ENCODE measurements around the gene KCNN3.

KCNN3 gene

DNA sequence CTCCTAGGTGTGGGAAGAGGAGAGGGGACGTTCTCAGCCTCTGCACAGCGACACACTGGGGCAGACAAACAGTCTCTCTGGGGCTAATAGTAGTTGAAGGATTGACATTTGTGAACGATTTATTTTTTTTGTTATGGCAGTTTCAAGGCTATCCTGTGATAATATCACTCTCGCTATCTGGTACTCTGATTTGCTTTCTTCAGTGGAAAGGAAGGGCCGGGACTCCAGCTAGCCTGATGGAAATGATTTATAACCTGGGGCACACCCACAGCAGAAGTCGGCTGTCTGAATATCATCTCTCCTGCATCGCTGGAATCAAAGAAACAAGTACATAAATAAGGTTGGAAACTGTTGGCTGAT is 122.7 kb downstream of the KCNN3 start:
- Histone ChIP-seq H3K36me3 (replicated peaks; ENCODE audit: insufficient read depth, low read length) (no peaks in the 10 kb centered on the region), H3K4me2 (ENCODE audit: low read depth, low read length) (peak overlapping the region; percentile 86), H3F3A (ENCODE audit: insufficient read depth, low read length) (peaks cover 33% of the 10 kb centered on the region), H3K27ac (ENCODE audit: low read length) (peak overlapping the region; percentile 52; the same call in 1 of the 2 replicates), H3K9me3 (replicated peaks; ENCODE audit: insufficient read depth, low read length) (no peaks in the 10 kb centered on the region), H3K9ac (ENCODE audit: low read length) (peak overlapping the region; percentile 17; the same call in 1 of the 2 replicates), H4K20me1 (ENCODE audit: insufficient read depth, low read length) (no peaks in the 10 kb centered on the region; the same call in 1 of the 2 replicates), H3K4me1 (ENCODE audit: low read length) (peaks cover 53% of the 10 kb centered on the region), H2AFZ (ENCODE audit: low read length) (no peak overlapping the region), H3K79me2 (ENCODE audit: low read length) (0 out of 2 replicates have a peak, but pooled peaks cover 8% of the 10 kb centered on the region), H3K4me3 (ENCODE audit: low read length) (peak overlapping the region; percentile 29), H3K27me3 (replicated peaks; ENCODE audit: insufficient read depth, low read length) (0 out of 2 replicates have a peak, but pooled peaks cover 5% of the 10 kb centered on the region), H3K9me2 (replicated peaks; ENCODE audit: insufficient read depth, low read length) (no peaks in the 10 kb centered on the region)
- TF ChIP-seq EZH2 (optimal IDR thresholded peaks at IDR 0.05; ENCODE audit: low read depth, low read length) (no peak), EZH2phosphoT487 (IDR thresholded peaks at IDR 0.05; ENCODE audit: low read length) (no peak)
- TF ChIP-seq, protein P1, sequence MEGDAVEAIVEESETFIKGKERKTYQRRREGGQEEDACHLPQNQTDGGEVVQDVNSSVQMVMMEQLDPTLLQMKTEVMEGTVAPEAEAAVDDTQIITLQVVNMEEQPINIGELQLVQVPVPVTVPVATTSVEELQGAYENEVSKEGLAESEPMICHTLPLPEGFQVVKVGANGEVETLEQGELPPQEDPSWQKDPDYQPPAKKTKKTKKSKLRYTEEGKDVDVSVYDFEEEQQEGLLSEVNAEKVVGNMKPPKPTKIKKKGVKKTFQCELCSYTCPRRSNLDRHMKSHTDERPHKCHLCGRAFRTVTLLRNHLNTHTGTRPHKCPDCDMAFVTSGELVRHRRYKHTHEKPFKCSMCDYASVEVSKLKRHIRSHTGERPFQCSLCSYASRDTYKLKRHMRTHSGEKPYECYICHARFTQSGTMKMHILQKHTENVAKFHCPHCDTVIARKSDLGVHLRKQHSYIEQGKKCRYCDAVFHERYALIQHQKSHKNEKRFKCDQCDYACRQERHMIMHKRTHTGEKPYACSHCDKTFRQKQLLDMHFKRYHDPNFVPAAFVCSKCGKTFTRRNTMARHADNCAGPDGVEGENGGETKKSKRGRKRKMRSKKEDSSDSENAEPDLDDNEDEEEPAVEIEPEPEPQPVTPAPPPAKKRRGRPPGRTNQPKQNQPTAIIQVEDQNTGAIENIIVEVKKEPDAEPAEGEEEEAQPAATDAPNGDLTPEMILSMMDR (IDR thresholded peaks at IDR 0.05; ENCODE audit: low read length): no peak
- no peak for DNase-seq

DNA sequence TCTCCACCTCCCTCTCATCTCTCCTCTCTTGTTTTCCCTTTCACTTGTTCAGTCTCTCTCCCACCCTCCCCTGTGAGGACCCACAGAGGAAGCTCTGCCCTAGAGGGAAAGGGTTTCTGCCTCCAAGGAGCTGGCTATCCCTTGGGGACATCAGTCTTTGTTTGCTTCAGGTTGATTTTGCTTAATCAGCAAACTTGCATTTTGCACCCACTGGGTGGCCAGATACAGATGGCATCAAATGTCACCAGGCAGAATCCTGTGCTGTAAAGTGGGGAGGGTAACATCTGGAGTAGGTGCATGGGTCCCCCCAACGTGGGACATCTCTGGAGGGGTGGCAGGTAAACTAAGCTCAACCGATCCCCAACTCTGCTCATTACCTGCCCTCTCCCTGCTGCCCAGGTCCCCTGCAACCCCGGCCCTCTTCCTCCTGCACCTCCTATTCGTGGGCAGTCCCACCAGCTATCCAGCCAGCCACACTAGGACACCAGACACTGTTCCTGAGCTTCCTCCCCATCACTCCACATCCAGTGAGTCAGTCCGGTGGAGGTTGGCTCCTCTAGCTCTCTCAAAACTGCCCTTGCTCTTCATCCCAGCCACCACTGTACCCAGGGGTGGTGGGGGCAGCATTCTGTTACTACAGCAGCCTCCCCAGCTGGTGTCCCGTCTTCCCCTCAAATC is 123.3 kb downstream of the KCNN3 start:
- Histone ChIP-seq H3K79me2 (ENCODE audit: low read length) (0 out of 2 replicates have a peak, but pooled peaks cover 8% of the 10 kb centered on the region), H4K20me1 (ENCODE audit: insufficient read depth, low read length) (no peaks in the 10 kb centered on the region; the same call in 1 of the 2 replicates), H3K9me2 (replicated peaks; ENCODE audit: insufficient read depth, low read length) (no peaks in the 10 kb centered on the region), H3K4me2 (ENCODE audit: low read depth, low read length) (no peak overlapping the region), H3K4me3 (ENCODE audit: low read length) (no peak overlapping the region), H3F3A (ENCODE audit: insufficient read depth, low read length) (peaks cover 33% of the 10 kb centered on the region), H3K27ac (ENCODE audit: low read length) (no peak overlapping the region), H3K9me3 (replicated peaks; ENCODE audit: insufficient read depth, low read length) (no peaks in the 10 kb centered on the region), H3K4me1 (ENCODE audit: low read length) (peaks cover 52% of the 10 kb centered on the region), H3K27me3 (replicated peaks; ENCODE audit: insufficient read depth, low read length) (0 out of 2 replicates have a peak, but pooled peaks cover 5% of the 10 kb centered on the region), H2AFZ (ENCODE audit: low read length) (no peak overlapping the region), H3K9ac (ENCODE audit: low read length) (no peak overlapping the region), H3K36me3 (replicated peaks; ENCODE audit: insufficient read depth, low read length) (no peaks in the 10 kb centered on the region)
- TF ChIP-seq, protein P1 (IDR thresholded peaks at IDR 0.05; ENCODE audit: low read length): no peak
- TF ChIP-seq EZH2 (optimal IDR thresholded peaks at IDR 0.05; ENCODE audit: low read depth, low read length): no peak
- no peak for TF ChIP-seq EZH2phosphoT487 (IDR thresholded peaks at IDR 0.05; ENCODE audit: low read length)
- no peak for DNase-seq

DNA sequence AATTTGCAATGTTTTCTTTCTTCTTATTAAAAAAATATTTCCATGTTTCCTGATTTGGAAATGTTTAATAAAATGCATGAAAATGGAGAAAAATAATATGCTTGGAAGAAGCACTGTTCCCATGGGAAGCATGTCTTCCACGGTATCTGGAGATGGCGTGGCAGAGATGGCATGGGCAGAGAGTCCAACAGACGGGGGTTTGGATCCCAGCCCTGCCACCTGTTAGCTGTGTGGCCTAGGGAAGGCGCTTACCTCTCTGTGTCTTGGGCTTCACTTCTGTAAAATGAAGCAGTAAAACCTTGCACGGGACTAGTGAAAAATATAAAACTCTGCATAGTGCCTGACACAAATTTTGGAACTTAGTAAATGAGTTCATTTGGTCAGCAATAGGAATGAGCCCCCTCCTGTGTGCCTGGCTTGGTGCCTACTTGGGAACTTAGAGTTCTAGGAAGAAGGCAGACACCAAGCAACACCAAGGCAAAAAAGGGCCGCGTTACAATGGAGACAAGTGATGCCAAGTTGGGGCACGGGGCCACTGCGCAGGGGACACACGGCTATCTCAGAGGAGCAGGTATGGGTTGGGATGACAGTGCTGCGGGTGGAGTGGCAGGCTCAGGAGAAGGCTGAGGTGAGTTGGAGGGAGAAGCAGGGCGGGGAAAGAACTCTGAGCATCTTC is 124.2 kb downstream of the KCNN3 start:
- Histone ChIP-seq H3K4me1 (ENCODE audit: low read length) (peaks cover 48% of the 10 kb centered on the region), H3K27ac (ENCODE audit: low read length) (no peak overlapping the region), H4K20me1 (ENCODE audit: insufficient read depth, low read length) (no peaks in the 10 kb centered on the region; the same call in 1 of the 2 replicates), H3K27me3 (replicated peaks; ENCODE audit: insufficient read depth, low read length) (0 out of 2 replicates have a peak, but pooled peaks cover 5% of the 10 kb centered on the region), H3K9me2 (replicated peaks; ENCODE audit: insufficient read depth, low read length) (no peaks in the 10 kb centered on the region), H3K9ac (ENCODE audit: low read length) (no peak overlapping the region), H3K79me2 (ENCODE audit: low read length) (0 out of 2 replicates have a peak, but pooled peaks cover 8% of the 10 kb centered on the region), H2AFZ (ENCODE audit: low read length) (no peak overlapping the region), H3K9me3 (replicated peaks; ENCODE audit: insufficient read depth, low read length) (no peaks in the 10 kb centered on the region), H3K4me2 (ENCODE audit: low read depth, low read length) (0 out of 2 replicates have a peak overlapping the region, but pooled peaks have one; percentile 4), H3K4me3 (ENCODE audit: low read length) (no peak overlapping the region), H3K36me3 (replicated peaks; ENCODE audit: insufficient read depth, low read length) (no peaks in the 10 kb centered on the region), H3F3A (ENCODE audit: insufficient read depth, low read length) (peaks cover 33% of the 10 kb centered on the region)
- no peak for DNase-seq
- TF ChIP-seq, protein P1 (IDR thresholded peaks at IDR 0.05; ENCODE audit: low read length): no peak
- TF ChIP-seq EZH2 (optimal IDR thresholded peaks at IDR 0.05; ENCODE audit: low read depth, low read length): no peak
- no peak for TF ChIP-seq EZH2phosphoT487 (IDR thresholded peaks at IDR 0.05; ENCODE audit: low read length)
